Measurements from ENCODE around the gene GOLM1.
A peak's percentile ranks its signal among the peaks of the same experiment; 100 is the strongest.
"Not testable (repeated sequence)": the region's sequence is repeated elsewhere in the genome, so short reads cannot be mapped to it uniquely, and the experiment has no call there.

GOLM1 gene

GRCh38 chr9:86079865-86080469 is 19.4 kb downstream of the GOLM1 start:
- no peak for DNase-seq

- DNase-seq: no peak
These were observed 19.9 kb downstream of the GOLM1 start for GRCh38 chr9:86079421-86079831.

- DNase-seq: no peak
These were observed 20.6 kb downstream of the GOLM1 start for GRCh38 chr9:86078731-86079130.

- DNase-seq: no peak
These were observed 22.1 kb downstream of the GOLM1 start for GRCh38 chr9:86077276-86077675.

GRCh38 chr9:86075132-86076109 is 23.9 kb downstream of the GOLM1 start:
- peak in 1 of 2 donors; percentile 12 for DNase-seq

GRCh38 chr9:86073839-86074238 is 25.5 kb downstream of the GOLM1 start:
- DNase-seq: no peak

GRCh38 chr9:86072394-86072877 is 26.9 kb downstream of the GOLM1 start:
- DNase-seq: no peak

GRCh38 chr9:86069206-86069869 is 30.0 kb downstream of the GOLM1 start:
- peak; percentile 84 to 96 for DNase-seq

- no peak for DNase-seq
These were observed 35.1 kb downstream of the GOLM1 start for GRCh38 chr9:86064220-86064619.

- peak; percentile 41 to 55 for DNase-seq
These were observed 36.3 kb downstream of the GOLM1 start for GRCh38 chr9:86062845-86063693.

GRCh38 chr9:86061972-86062739 is 37.2 kb downstream of the GOLM1 start:
- DNase-seq: no peak

GRCh38 chr9:86057491-86057890 is 41.9 kb downstream of the GOLM1 start:
- no peak for DNase-seq

- no peak for DNase-seq
These were observed 44.7 kb downstream of the GOLM1 start for GRCh38 chr9:86054695-86055094.

- no peak for DNase-seq
These were observed 46.5 kb downstream of the GOLM1 start for GRCh38 chr9:86052556-86053468.

- not testable (repeated sequence) for DNase-seq
These were observed 51.2 kb downstream of the GOLM1 start for GRCh38 chr9:86048018-86048742.

- DNase-seq: no peak
These were observed 52.0 kb downstream of the GOLM1 start for GRCh38 chr9:86047361-86047760.

GRCh38 chr9:86046930-86047341 is 52.4 kb downstream of the GOLM1 start:
- DNase-seq: no peak

- DNase-seq: no peak
These were observed 53.2 kb downstream of the GOLM1 start for GRCh38 chr9:86046071-86046636.

GRCh38 chr9:86045654-86046053 is 53.7 kb downstream of the GOLM1 start:
- no peak for DNase-seq

Data from inflammatory macrophage (primary cell).